GM19463 (cell line): ENCODE data around the gene IQCN.

Experiments used
- ATAC-seq: cut with Tn5 transposase; IDR thresholded peaks from one replicate; pipeline ENCODE4 v1.9.1; 2021; ENCODE audit warnings: mild to moderate bottlenecking, moderate library complexity; ENCODE audit not compliant: unreplicated experiment

Gene IQCN

GRCh38 chr19:18266771-18267686 is 7.2 kb downstream of the IQCN start:
- ATAC-seq, result no peak

GRCh38 chr19:18265582-18265981 is 8.7 kb downstream of the IQCN start:
- no peak for ATAC-seq

- ATAC-seq, result no peak
Observed at GRCh38 chr19:18264971-18265540, 9.2 kb downstream of the IQCN start.

GRCh38 chr19:18264137-18264854 is 10.0 kb downstream of the IQCN start:
- no peak for ATAC-seq

GRCh38 chr19:18263324-18264136 is 10.7 kb downstream of the IQCN start:
- ATAC-seq, result no peak

- ATAC-seq, result no peak
Observed at GRCh38 chr19:18262917-18263316, 11.3 kb downstream of the IQCN start.

GRCh38 chr19:18262144-18262543 is 12.1 kb downstream of the IQCN start:
- no peak for ATAC-seq

- no peak for ATAC-seq
Observed at GRCh38 chr19:18261474-18261873, 12.8 kb downstream of the IQCN start.

- no peak for ATAC-seq
Observed at GRCh38 chr19:18259893-18260292, 14.4 kb downstream of the IQCN start.

- ATAC-seq, result no peak
Observed at GRCh38 chr19:18257503-18258470, 16.5 kb downstream of the IQCN start.

- ATAC-seq, result no peak
Observed at GRCh38 chr19:18254546-18255503, 19.4 kb downstream of the IQCN start.

GRCh38 chr19:18253716-18254115 is 20.5 kb downstream of the IQCN start:
- no peak for ATAC-seq

- ATAC-seq, result no peak
Observed at GRCh38 chr19:18253130-18253529, 21.1 kb downstream of the IQCN start.

- no peak for ATAC-seq
Observed at GRCh38 chr19:18252370-18252717, 21.9 kb downstream of the IQCN start.

- no peak for ATAC-seq
Observed at GRCh38 chr19:18251587-18252369, 22.5 kb downstream of the IQCN start.

- ATAC-seq, result no peak
Observed at GRCh38 chr19:18249834-18250233, 24.4 kb downstream of the IQCN start.

- no peak for ATAC-seq
Observed at GRCh38 chr19:18245297-18245696, 29.0 kb downstream of the IQCN start.

- ATAC-seq, result no peak
Observed at GRCh38 chr19:18239303-18239702, 34.9 kb downstream of the IQCN start.
